Thyroid gland (tissue), 4 donors: ENCODE data around the gene C10orf90.

Experiments used
- CTCF ChIP-seq, 6 experiments: fragments of 200-600 bp in 3 of 6; fragments of 450-650 bp in 3 of 6; sonication (generic) in 3 of 6; IDR thresholded peaks; one replicate each; pipeline ENCODE4 v1.5.1; 2016 to 2019; ENCODE audit warnings: antibody characterized with exemption in 6 of 6, mild to moderate bottlenecking in 2 of 6, inconsistent platforms in 1 of 6, moderate library complexity in 1 of 6
- POLR2A ChIP-seq, 2 donors: fragments of 450-650 bp; IDR thresholded peaks; one replicate each; pipeline ENCODE4 v1.6.1; 2017; ENCODE audit warnings: antibody characterized with exemption in 2 of 2, mild to moderate bottlenecking in 2 of 2, moderate library complexity in 1 of 2

DNA sequence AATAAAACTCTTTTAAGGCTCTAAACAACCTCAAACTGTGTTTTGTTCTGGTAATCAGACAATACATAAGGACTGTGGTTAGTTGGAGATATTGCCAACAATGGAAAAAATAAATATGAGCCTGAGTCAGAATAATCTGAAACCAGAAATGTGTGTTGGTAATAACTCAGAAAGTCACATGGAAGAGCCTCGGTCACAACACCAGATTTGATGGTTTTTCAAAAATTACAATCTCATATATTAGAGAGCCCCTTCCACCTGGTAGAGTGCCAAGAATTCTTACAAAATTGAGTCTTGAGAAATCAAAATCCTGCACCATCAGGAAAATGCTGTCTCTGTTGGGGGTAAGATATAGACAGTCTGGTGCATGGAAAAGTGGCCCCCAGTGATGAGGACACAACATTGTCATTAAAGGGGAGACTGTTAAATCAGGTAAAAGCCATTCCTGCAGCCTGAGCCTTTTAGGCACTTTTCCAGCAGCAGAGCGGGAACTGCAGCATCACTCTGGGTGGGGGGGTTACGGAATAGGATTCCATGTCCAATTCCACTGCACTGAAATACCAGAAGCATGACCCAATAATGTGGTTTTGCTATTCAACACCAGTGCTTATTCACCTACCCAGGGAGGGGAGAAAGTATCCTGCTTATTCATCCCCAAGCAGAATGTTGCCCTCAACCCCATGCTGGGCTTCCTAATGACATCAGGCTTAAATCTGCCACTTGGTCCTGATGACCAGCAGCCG is 272.7 kb downstream of the C10orf90 start:
- TF ChIP-seq CTCF (IDR thresholded peaks at IDR 0.05), result no peak
- no peak for TF ChIP-seq POLR2A (IDR thresholded peaks at IDR 0.05)
